ENCODE results near the gene ZNF488.

- TF ChIP-seq CTCF (IDR thresholded peaks at IDR 0.05) (no peak), POLR2AphosphoS5 (IDR thresholded peaks at IDR 0.05) (no peak), EP300 (IDR thresholded peaks at IDR 0.05) (no peak)
Observed at GRCh38 chr10:47403446-47404318, 19.6 kb upstream of the ZNF488 start.
